Activated CD4-positive, alpha-beta T cell treated with anti-CD3 and anti-CD28 coated beads for 24 hours (primary cell): ENCODE data around the gene RAP1GAP2.
"Not testable (repeated sequence)": the region's sequence is repeated elsewhere in the genome, so short reads cannot be mapped to it uniquely, and the experiment has no call there.

Source experiments
- DNase-seq, 2 donors: peaks; one replicate each; pipeline ENCODE4 v3.0.0-alpha.2; 2020; ENCODE audit warnings: low read depth in 2 of 2

The RAP1GAP2 gene

GRCh38 chr17:2965621-2966595 is 169.7 kb downstream of the RAP1GAP2 start:
- no peak for DNase-seq

- DNase-seq, result no peak
Measured at GRCh38 chr17:2967515-2967914, 171.3 kb downstream of the RAP1GAP2 start.

DNA sequence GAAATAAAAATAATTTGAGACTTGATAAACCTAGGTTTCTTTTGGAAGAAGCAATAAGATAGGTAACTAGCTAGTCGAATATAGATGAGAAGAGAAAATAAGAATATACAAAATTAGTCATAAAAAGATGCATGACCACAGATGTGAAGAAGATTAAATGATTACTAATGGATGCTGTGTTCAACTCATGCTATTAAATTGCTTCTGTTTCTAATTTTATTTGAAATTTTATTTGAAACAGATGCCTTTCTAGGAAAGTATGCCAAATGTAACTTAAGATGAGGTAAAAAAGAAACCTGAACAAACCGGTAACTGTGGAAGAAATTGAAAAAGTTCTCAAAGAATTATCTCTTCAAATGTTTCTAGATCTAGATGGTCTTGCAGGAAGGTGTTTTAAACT is 175.6 kb downstream of the RAP1GAP2 start:
- no peak for DNase-seq

DNA sequence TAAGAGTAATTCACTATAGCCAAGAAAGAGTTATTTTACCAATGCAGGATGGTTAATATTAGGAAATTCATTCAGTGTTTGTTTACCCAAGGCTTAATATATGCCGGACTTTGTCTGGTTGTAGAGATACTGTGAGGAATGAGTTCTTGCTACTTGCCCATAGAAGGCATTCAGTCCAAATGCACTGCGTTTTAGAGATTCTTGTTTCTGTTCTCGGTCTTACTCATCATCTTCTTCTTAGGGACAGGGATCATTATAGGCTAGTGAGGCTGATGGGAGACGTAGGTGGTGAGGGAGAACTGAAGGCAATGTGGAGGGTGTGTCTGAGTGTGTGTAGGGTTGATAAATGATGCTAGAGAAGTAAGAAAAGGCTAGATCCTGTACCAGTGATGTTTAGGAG is 176.5 kb downstream of the RAP1GAP2 start:
- no peak for DNase-seq

GRCh38 chr17:2974347-2974746 is 178.1 kb downstream of the RAP1GAP2 start:
- DNase-seq, result no peak

GRCh38 chr17:2975469-2975958 is 179.3 kb downstream of the RAP1GAP2 start:
- no peak for DNase-seq

GRCh38 chr17:2977157-2977556 is 180.9 kb downstream of the RAP1GAP2 start:
- no peak for DNase-seq

DNA sequence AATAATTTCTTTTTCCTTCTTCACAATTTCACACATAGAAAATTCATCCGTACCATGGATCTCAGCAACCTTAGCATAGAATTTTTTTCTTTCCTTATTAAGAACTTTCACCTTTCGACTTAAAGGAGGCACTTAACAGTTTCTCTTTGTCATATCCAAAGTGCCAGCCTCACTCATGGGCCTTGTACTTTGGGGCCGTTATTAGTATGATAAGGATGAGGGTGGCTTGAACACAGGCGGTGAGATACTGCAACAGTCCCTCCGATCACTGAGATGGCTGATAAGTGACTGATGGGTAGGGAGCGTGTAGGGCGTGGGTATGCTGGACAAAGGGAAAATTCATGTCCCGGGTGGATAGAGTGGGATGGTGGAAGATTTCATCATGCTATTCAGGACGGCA is 181.9 kb downstream of the RAP1GAP2 start:
- no peak for DNase-seq

DNA sequence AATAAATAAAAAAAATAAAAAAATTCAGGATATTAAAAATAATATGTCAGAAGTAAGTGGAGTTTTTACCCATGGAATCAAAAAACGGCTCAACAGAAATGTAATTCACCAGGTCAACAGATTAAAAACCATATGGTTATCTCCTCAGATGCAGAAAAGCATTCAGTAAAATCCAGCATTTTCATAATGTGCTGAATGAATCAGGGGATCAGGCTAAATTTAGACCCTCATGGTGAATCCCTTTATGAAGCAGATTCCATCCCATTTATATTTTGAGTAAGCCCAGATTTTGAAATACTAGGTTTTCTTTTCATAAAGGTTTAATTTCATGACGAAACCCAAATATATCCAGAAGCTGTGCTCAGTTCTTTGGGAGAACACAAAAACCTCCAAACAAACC is 182.8 kb downstream of the RAP1GAP2 start:
- DNase-seq, result no peak

- no peak for DNase-seq
Measured at GRCh38 chr17:2980211-2980903, 184.1 kb downstream of the RAP1GAP2 start.

DNA sequence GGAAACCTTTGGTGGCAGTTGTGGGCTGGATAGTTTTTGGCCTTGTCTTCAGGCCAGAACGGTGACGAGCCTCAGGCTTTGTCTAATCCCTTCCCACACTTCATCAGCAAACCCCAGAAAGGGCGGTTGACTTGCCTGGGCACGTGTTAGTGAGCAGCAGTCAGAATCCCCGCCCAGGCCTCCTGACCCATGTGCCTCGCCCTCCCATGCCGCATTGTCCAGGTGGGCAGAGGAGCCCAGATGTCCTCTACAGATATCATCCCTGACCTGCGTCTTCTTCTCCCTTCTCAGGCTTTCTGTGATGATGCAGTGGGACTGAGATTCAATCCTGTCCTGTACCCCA is 184.6 kb downstream of the RAP1GAP2 start:
- DNase-seq, result no peak

DNA sequence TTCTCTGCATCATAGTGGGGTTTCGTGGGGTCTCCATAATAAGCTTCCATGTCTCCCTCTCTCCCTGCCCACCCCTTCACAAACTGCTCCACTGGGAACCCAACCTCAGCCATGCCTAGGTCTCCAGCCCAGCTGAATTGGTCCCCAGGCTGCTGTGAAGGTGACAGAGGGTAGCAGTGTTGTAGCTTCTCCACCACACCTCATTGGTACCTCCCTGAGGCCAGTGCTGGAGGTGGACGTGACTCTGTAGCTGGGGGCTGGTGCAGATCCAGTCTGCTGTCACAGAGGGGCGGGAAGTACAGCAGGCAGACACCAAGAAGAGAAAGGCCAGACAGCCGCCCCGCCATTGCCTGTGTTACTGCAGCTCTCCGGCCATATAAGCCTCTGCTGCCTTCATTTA is 185.1 kb downstream of the RAP1GAP2 start:
- no peak for DNase-seq

DNA sequence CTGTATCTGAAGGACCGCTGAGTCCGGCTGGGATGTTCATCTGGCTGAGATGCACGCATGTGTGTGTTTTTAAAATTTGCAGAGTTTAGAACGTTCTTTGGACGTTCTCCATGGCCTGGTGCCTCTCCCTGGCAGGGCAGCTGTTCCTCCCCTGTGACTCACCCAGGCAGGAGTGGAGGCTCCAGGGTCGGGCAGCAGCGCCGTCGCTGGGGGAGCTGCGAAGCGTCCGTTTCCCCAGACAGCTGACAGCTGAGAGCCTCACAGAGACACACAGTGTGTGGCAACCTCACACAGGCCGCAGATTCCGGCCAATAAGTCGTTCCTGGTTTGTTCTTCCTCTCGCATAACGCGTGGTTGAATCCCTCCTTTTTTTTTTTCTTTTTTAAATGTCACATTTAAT is 186.6 kb downstream of the RAP1GAP2 start:
- no peak for DNase-seq

GRCh38 chr17:2983255-2983654 is 187.0 kb downstream of the RAP1GAP2 start:
- no peak for DNase-seq

DNA sequence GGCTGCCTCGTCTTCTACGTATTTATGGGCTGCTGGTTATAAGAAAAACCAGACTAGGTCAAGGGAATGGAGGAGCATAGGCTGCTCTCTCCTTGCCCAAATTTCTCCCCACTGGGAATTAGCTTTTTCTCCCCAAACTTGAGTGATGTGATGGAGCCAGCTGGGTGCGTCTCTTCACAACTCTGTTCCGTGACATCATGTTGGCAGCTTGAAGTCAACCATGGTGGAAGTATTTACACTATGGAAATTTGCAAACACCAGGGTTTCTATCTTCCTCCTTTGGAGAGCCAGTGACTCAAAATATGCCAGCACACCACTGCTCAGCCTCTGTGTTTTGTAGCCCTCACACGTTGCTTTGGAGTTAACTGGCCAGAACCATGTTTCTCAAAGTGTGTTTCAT is 189.1 kb downstream of the RAP1GAP2 start:
- DNase-seq, result no peak

DNA sequence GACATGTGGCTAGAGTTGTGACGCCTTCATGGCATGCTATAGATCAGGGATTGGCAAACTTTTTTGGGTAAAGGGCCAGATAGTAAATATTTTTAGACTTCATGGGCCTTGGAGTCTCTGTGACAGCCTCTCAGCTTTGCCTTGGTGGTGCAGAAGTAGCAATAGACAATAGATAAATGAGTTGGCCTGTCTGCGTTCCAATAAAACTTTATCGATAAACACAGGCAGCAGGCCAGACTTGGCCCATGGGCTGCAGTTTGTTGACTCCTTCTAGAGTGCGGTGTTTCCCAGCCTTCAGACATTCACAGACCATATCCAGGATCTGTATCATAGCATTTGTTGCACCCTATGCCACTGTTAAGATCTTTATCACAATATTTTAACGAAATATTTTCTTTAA is 190.7 kb downstream of the RAP1GAP2 start:
- no peak for DNase-seq

DNA sequence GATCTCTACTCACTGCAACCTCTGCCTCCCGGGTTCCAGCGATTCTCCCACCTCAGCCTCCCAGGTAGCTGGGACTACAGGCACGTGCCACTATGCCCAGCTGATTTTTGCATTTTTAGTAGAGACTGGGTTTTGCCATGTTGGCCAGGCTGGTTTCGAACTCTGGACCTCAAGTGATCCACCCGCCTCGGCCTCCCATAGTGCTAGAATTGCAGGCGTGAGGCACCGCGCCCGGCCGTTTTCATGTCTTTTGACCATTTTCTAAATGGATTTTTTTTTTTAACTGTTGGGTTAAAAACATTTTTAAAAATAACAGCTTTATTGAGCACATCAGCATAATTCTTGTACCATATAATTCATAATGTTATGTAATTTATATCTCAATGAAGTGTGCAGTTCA is 193.2 kb downstream of the RAP1GAP2 start:
- not testable (repeated sequence) for DNase-seq

DNA sequence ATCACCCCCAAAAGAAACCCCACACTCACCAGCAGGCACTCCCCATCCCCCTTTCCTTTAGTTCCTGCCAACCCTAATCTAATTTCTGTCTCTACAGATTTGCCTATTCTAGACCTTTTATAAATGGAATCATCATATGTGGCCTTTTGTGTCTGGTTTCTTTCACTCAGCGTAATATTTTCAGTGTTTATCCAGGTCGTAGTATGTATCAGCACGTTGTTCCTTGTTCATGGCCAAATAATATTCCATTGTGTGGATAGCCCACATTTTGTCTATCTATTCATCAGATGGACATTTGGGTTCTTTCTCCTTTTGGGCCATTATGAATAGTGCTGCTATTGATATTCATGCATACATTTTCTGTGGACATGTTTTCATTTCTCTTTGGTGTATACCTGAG is 193.6 kb downstream of the RAP1GAP2 start:
- no peak for DNase-seq

DNA sequence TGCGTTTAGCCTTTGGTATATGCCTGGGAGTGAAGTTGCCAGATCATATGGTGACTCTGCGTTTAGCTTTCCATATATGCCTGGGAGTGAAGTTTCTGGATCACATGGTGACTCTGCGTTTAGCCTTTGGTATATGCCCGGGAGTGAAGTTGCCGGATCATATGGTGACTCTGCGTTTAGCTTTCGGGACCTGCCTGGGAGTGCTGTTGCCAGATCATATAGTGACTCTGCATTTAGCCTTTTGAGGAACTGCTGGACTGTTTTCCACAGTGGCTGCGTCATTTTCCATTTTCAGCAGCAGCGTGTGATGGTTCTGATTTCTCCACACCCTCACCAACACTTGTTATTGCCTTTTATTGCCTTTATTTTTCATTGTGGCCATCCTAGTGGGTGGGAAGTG is 194.2 kb downstream of the RAP1GAP2 start:
- DNase-seq, result no peak

DNA sequence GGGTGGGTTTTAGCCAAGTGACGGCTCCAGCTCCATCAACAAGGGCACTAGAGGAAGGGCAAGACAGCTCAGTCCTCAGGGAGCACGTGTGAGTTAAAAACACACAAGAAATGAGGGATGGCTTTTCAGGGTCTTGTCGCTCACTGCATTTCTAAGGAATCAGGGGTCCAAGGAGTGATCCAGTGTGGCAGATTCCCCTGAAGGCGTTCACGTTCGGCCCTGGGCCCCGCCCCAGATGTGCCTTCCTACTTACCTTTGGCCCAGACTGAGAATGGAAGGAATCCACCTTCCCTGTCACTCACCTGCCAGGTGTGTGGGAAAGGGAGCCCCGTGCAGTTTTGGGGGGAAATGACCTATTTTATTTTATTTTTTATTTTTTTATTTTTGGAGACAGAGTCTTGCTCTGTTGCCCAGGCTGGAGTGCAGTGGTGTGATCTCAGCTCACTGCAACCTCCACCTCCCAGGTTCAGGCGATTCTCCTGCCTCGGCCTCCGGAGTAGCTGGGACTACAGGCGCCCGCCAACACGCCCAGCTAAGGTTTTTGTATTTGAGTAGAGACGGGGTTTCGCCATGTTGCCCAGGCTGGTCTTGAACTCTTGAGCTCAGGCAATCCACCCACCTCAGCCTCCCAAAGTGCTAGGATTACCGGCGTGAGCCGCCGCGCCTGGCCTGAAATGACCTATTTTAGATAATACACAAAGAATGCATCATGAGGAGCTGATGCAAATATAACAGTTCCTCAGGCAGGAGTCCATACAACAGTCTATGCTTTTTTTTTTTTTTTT is 195.3 kb downstream of the RAP1GAP2 start:
- DNase-seq, result not testable (repeated sequence)

- no peak for DNase-seq
Measured at GRCh38 chr17:2994441-2994840, 198.2 kb downstream of the RAP1GAP2 start.

- DNase-seq, result no peak
Measured at GRCh38 chr17:2995377-2995776, 199.1 kb downstream of the RAP1GAP2 start.
